Measurements from ENCODE around the gene SORCS2.
"Not testable (repeated sequence)": the region's sequence is repeated elsewhere in the genome, so short reads cannot be mapped to it uniquely, and the experiment has no call there.

Gene SORCS2

DNA sequence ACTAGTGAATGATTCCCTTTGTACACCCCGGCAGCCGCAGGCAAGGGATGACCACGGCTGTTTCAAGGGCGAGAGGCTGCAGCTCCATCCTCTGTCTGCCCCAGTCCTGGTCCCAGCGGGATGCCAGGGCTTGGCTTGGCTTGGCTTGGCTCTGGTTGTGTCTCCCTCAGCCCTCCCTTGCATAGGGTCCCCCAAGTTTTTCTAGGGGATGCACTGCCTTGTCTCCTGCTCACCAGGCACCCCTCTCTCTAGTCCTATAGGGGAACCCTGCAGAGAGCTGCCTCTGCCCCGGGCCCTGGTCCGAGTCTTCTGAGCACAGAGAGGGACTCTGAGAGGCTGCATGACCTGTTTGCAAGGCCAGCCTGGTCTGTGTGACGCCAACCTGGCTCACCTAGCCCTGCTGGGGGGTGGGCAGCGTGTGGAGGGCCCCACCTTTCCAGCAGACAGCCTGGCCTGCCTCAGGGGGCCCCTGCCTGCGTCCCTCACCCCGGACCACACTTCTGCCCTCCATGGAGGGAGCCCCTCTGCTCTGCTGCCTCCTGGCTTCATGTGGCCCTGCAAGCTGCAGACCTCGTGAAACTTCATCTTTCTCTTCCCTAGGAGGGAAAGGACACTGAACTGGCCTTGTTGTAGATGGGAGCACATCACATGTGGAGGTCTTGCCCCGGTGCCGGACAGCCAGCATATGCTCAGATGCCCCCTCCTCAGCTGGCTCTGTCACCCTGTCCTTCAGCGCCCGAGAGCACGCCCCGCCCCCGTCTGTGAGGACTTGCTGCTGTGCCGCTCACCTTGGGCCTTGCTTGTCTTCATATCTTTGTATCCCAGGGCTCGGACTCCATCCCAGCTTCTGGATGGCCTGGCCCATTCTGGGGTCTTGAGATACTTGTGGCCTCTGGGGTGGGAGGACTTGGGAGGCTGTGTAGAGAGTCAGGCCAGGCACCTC lies 16.4 kb downstream of the SORCS2 start:
- H3K4me1 Mint-ChIP-seq (ENCODE audit: low read depth), result no peaks in the 10 kb centered on the region
- H3K36me3 Mint-ChIP-seq (ENCODE audit: low read depth), result no peaks in the 10 kb centered on the region
- H3K9me3 Mint-ChIP-seq, result no peaks in the 10 kb centered on the region
- H3K27me3 Mint-ChIP-seq (ENCODE audit: low read depth), result no peaks in the 10 kb centered on the region
- no peak overlapping the region for H3K4me3 Mint-ChIP-seq
- H3K27ac Mint-ChIP-seq, result no peak overlapping the region

DNA sequence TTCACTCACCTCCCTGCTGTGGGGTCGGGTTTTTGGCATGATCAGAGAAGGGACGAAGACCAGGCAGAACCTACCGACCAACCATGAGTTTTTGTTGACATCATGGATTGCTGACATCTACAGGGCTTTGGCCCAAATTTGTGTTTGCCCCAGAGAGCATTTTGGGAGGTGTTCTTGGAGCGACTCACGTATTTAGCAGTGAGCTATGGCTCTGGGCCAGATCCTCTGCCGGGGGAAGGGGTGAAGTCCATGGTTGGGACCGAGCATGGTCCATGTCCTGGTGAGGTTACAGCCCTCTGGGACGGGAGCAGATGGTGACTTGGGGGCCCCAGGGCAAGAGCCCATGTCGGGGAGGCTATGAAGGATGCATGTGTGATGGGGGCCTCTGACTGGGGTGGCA lies 17.4 kb downstream of the SORCS2 start:
- Mint-ChIP-seq H3K4me1 (ENCODE audit: low read depth) (no peaks in the 10 kb centered on the region), H3K4me3 (no peak overlapping the region), H3K9me3 (no peaks in the 10 kb centered on the region), H3K27me3 (ENCODE audit: low read depth) (no peaks in the 10 kb centered on the region), H3K36me3 (ENCODE audit: low read depth) (no peaks in the 10 kb centered on the region), H3K27ac (no peak overlapping the region)

- no peaks in the 10 kb centered on the region for H3K36me3 Mint-ChIP-seq (ENCODE audit: low read depth)
- no peak overlapping the region for H3K4me3 Mint-ChIP-seq
- no peaks in the 10 kb centered on the region for H3K4me1 Mint-ChIP-seq (ENCODE audit: low read depth)
- H3K27ac Mint-ChIP-seq, result no peak overlapping the region
- no peaks in the 10 kb centered on the region for H3K27me3 Mint-ChIP-seq (ENCODE audit: low read depth)
- no peaks in the 10 kb centered on the region for H3K9me3 Mint-ChIP-seq
Observed at GRCh38 chr4:7210824-7211223, 18.5 kb downstream of the SORCS2 start.

DNA sequence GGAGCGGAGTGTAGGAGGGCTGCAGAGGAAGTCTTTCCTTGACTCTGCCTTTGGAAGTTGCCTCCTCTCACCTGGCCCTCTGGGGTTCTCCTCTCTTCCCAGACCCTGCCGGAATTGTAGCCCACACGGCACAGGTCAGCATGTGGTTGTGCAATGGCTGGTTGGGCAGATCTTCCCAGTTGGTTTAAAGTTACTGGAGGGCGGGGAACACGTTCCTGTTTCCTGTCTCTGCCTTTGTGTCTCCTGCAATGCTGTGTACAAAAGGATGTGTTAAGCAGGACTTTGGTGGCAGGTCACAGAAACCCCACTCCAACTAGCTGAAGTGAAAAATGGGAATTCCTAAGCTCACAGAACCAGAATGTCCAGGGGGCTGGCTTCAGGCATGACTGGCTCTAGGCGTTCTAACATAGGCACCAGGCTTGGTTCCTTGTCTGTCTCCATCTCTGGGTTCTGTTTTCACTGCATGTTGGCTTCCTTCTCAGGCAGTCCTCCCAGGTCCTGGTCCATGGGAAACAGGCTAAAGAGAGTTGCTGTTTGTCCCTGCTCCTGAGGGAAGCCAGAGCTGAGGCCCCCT lies 19.9 kb downstream of the SORCS2 start:
- H3K9me3 Mint-ChIP-seq, result no peaks in the 10 kb centered on the region
- H3K27me3 Mint-ChIP-seq (ENCODE audit: low read depth), result no peaks in the 10 kb centered on the region
- no peaks in the 10 kb centered on the region for H3K36me3 Mint-ChIP-seq (ENCODE audit: low read depth)
- H3K4me3 Mint-ChIP-seq, result no peak overlapping the region
- H3K27ac Mint-ChIP-seq, result no peak overlapping the region
- H3K4me1 Mint-ChIP-seq (ENCODE audit: low read depth), result no peaks in the 10 kb centered on the region

DNA sequence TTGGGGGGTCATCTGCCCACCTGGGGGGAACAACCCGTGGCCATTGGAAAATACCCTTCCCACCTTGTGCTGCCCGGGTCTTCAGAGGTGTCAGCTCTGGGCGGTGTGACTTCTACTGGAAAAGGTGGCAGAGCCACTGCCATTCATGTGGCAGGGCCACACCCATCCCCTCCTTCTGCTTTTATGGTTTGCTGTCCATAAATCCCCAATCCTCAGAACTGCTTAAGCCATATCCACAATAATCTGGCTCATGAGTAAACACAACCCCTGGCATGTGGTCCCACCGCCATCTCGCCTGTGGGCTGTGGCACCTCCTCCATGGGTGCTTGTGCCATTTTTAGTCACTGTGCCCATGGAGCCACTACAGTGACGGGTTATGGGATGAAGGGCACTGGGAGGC lies 20.6 kb downstream of the SORCS2 start:
- H3K4me3 Mint-ChIP-seq, result no peak overlapping the region
- no peaks in the 10 kb centered on the region for H3K36me3 Mint-ChIP-seq (ENCODE audit: low read depth)
- no peak overlapping the region for H3K27ac Mint-ChIP-seq
- no peaks in the 10 kb centered on the region for H3K27me3 Mint-ChIP-seq (ENCODE audit: low read depth)
- H3K9me3 Mint-ChIP-seq, result no peaks in the 10 kb centered on the region
- no peaks in the 10 kb centered on the region for H3K4me1 Mint-ChIP-seq (ENCODE audit: low read depth)

DNA sequence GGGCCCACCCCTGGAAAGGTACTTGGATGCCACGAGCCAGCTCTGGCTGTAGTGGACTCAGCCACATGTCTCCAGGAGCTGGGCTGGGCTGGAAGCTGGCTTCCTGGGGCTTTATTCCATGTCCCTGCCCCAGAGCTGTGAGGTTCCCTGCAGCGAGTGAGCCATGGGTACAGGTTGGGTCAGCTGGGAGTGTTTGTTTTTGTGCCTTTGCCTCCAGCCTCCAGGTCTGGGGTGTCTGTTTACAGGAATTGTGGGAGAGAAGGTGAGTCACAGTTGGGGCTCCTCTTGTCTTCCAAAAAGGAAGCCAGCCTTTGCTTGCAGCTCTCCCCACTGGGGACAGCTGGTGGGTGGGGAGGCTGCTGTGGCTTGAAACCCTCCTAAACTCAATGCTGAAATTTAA lies 21.5 kb downstream of the SORCS2 start:
- H3K9me3 Mint-ChIP-seq, result no peaks in the 10 kb centered on the region
- H3K36me3 Mint-ChIP-seq (ENCODE audit: low read depth), result no peaks in the 10 kb centered on the region
- no peak overlapping the region for H3K4me3 Mint-ChIP-seq
- no peaks in the 10 kb centered on the region for H3K4me1 Mint-ChIP-seq (ENCODE audit: low read depth)
- no peaks in the 10 kb centered on the region for H3K27me3 Mint-ChIP-seq (ENCODE audit: low read depth)
- no peak overlapping the region for H3K27ac Mint-ChIP-seq

DNA sequence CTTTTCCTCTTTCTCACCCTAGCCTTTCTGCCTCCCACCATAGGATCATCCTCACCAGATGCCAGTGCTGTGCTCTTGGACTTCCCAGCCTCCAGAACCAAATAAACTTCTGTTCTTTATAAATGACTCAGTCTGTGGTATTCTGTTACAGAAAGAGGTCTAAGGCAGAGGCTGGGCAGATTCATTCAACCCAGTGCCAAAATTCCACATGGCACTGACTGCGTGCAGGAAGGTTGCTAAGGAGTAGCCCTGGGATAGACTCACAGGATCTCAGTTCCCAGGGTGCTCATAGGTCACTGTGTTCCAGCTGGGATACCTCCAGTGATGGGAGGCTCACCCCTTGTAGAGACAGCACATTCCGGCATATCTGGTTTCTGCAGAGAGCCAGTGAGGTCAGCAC lies 22.0 kb downstream of the SORCS2 start:
- Mint-ChIP-seq H3K9me3 (no peaks in the 10 kb centered on the region), H3K4me1 (ENCODE audit: low read depth) (no peaks in the 10 kb centered on the region), H3K27me3 (ENCODE audit: low read depth) (no peaks in the 10 kb centered on the region), H3K27ac (no peak overlapping the region), H3K36me3 (ENCODE audit: low read depth) (no peaks in the 10 kb centered on the region), H3K4me3 (no peak overlapping the region)

- not testable (repeated sequence) for H3K27me3 Mint-ChIP-seq (ENCODE audit: low read depth); H3K4me3 Mint-ChIP-seq; H3K27ac Mint-ChIP-seq; H3K9me3 Mint-ChIP-seq; H3K4me1 Mint-ChIP-seq (ENCODE audit: low read depth); H3K36me3 Mint-ChIP-seq (ENCODE audit: low read depth)
Observed at GRCh38 chr4:7215187-7215586, 22.8 kb downstream of the SORCS2 start.

GRCh38 chr4:7217039-7217438 lies 24.7 kb downstream of the SORCS2 start:
- no peaks in the 10 kb centered on the region for H3K27me3 Mint-ChIP-seq (ENCODE audit: low read depth)
- no peaks in the 10 kb centered on the region for H3K4me1 Mint-ChIP-seq (ENCODE audit: low read depth)
- no peak overlapping the region for H3K27ac Mint-ChIP-seq
- no peaks in the 10 kb centered on the region for H3K36me3 Mint-ChIP-seq (ENCODE audit: low read depth)
- no peak overlapping the region for H3K4me3 Mint-ChIP-seq
- H3K9me3 Mint-ChIP-seq, result no peaks in the 10 kb centered on the region

GRCh38 chr4:7217474-7218321 lies 25.4 kb downstream of the SORCS2 start:
- Mint-ChIP-seq H3K4me3 (no peak overlapping the region), H3K9me3 (no peaks in the 10 kb centered on the region), H3K27ac (no peak overlapping the region), H3K27me3 (ENCODE audit: low read depth) (no peaks in the 10 kb centered on the region), H3K4me1 (ENCODE audit: low read depth) (no peaks in the 10 kb centered on the region), H3K36me3 (ENCODE audit: low read depth) (no peaks in the 10 kb centered on the region)

DNA sequence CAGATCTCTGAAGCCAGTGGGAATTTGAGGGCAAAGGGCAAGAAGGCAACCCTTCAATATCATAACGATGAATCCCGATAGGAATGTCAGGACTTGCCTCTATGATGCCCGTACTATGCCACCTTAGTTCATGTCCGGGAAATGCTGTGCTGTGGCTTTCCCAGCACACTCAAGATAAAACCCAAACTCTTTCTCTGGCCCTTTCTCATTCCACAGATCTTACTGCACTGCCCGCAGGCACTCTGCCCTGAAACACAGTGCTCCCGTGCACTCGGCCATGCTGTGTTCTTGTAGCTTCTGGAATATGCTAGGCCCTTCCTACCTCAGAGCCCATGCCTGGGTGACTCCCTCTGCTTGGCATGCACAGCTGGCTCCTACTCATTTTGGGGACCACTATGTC lies 26.3 kb downstream of the SORCS2 start:
- Mint-ChIP-seq H3K27ac (no peak overlapping the region), H3K4me1 (ENCODE audit: low read depth) (no peaks in the 10 kb centered on the region), H3K27me3 (ENCODE audit: low read depth) (no peaks in the 10 kb centered on the region), H3K36me3 (ENCODE audit: low read depth) (no peaks in the 10 kb centered on the region), H3K4me3 (no peak overlapping the region), H3K9me3 (no peaks in the 10 kb centered on the region)

- Mint-ChIP-seq H3K9me3 (no peaks in the 10 kb centered on the region), H3K27ac (no peak overlapping the region), H3K36me3 (ENCODE audit: low read depth) (no peaks in the 10 kb centered on the region), H3K4me3 (no peak overlapping the region), H3K27me3 (ENCODE audit: low read depth) (no peaks in the 10 kb centered on the region), H3K4me1 (ENCODE audit: low read depth) (no peaks in the 10 kb centered on the region)
Observed at GRCh38 chr4:7222521-7222920, 30.2 kb downstream of the SORCS2 start.

DNA sequence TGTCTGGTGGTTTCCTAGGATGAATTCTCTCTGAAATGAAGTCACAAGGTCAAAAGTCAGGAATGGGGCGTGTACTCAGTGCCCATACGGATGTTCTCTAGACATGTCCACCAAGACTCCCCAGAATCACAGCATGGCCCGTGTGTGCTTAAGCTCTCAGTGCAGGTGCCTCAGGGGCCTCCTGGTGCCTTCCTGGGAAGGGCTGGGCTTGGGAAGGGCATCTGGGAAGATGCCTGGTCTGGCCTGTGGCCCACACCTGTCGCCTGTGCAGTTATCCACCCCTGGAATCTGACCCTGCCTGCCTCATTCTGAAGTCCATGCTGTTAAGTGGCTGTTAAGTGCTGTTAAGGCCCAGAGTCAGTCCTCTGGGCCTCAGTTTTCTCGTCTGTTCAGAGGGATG lies 31.2 kb downstream of the SORCS2 start:
- H3K4me3 Mint-ChIP-seq, result no peak overlapping the region
- no peaks in the 10 kb centered on the region for H3K4me1 Mint-ChIP-seq (ENCODE audit: low read depth)
- no peak overlapping the region for H3K27ac Mint-ChIP-seq
- no peaks in the 10 kb centered on the region for H3K36me3 Mint-ChIP-seq (ENCODE audit: low read depth)
- H3K27me3 Mint-ChIP-seq (ENCODE audit: low read depth), result no peaks in the 10 kb centered on the region
- no peaks in the 10 kb centered on the region for H3K9me3 Mint-ChIP-seq

- Mint-ChIP-seq H3K9me3 (no peaks in the 10 kb centered on the region), H3K27me3 (ENCODE audit: low read depth) (no peaks in the 10 kb centered on the region), H3K27ac (no peak overlapping the region), H3K4me1 (ENCODE audit: low read depth) (no peaks in the 10 kb centered on the region), H3K4me3 (no peak overlapping the region), H3K36me3 (ENCODE audit: low read depth) (no peaks in the 10 kb centered on the region)
Observed at GRCh38 chr4:7224001-7224400, 31.7 kb downstream of the SORCS2 start.
